ENCODE results near the gene ARHGEF17. TPM values are rescaled to one million over a fixed set of nuclear protein-coding genes. Genes with fewer than 3 reads are reported as not detected.

The ARHGEF17 gene
- total and polyA plus RNA-seq, 2 of the 13 experiments (the other 11 are each of a cell fraction or from before 2014, with no cell fraction given): 10.7 to 28.8 TPM

DNA sequence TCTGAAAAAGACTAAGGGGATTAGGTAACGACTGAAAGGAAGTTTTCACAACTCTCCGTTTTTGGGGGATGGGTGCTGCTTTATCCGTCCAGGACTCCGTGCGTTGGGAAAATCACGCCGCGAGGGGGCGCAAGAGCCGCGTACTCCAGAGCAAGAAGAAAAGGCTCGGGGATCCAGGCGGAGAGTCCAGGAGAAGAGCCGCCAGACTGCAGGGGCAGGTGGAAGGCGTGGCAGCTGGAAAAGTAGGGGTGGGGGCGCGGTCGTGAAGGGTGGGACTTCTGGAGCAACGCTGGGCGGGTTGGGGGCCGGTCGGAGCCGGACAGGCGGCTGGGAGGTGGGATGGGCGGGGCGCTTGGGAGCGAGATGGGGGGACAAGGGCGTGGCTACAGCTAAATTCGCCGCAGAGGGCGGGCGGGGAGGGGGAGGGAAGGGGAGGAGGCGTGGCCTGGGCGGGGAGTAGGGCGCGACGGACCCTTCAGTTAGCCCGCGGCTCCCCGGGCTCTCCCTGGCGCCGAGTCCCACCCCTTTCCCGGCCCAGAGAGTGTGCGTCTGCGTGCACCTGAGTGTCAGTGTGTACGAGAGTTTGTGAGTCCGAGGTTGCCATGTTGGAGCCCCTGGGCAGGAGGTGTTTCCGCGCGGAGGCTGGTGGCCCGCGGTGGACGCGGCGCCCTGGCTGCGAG lies 613 bp upstream of the ARHGEF17 start (continued):
- TF ChIP-seq DNMT1 (CRISPR knock-in tag; IDR thresholded peaks at IDR 0.05) (no peak), ZNF800 (CRISPR knock-in tag; IDR thresholded peaks at IDR 0.05) (no peak), ZSCAN31 (CRISPR knock-in tag; IDR thresholded peaks at IDR 0.05; ENCODE audit: low read depth) (no peak), AHR (CRISPR knock-in tag; IDR thresholded peaks at IDR 0.05) (no peak), NFE2L1 (CRISPR knock-in tag; IDR thresholded peaks at IDR 0.05; ENCODE audit: borderline replicate concordance) (no peak), CCDC6 (CRISPR knock-in tag; IDR thresholded peaks at IDR 0.05) (0 out of 2 replicates have a peak, but pooled peaks have one; percentile 63), ZFP91 (CRISPR knock-in tag; IDR thresholded peaks at IDR 0.05; ENCODE audit: borderline replicate concordance) (peak; percentile 41), ARNTL (CRISPR knock-in tag; IDR thresholded peaks at IDR 0.05) (peak; percentile 38; the same call in 1 of the 2 replicates), PPARG (CRISPR knock-in tag; conservative IDR thresholded peaks at IDR 0.05) (no peak), ZNF678 (CRISPR knock-in tag; IDR thresholded peaks at IDR 0.05) (no peak), FOSL2 (CRISPR knock-in tag; IDR thresholded peaks at IDR 0.05) (peak; percentile 36), ZNF276 (CRISPR knock-in tag; IDR thresholded peaks at IDR 0.05; ENCODE audit: low read depth) (no peak), NFRKB (IDR thresholded peaks at IDR 0.05) (no peak), ZNF24 (IDR thresholded peaks at IDR 0.05) (no peak), MATR3 (CRISPR knock-in tag; IDR thresholded peaks at IDR 0.05) (no peak), SIN3B (IDR thresholded peaks at IDR 0.05; ENCODE audit: low read length) (no peak), JUNB (CRISPR knock-in tag; IDR thresholded peaks at IDR 0.05; ENCODE audit: borderline replicate concordance) (no peak), ZSCAN29 (CRISPR knock-in tag; conservative IDR thresholded peaks at IDR 0.05) (peak; percentile 71; the same call in 1 of the 2 replicates), CEBPG (CRISPR knock-in tag; IDR thresholded peaks at IDR 0.05) (0 out of 2 replicates have a peak, but pooled peaks have one; percentile 9), POLR2G (IDR thresholded peaks at IDR 0.05; ENCODE audit: low read depth, low read length) (peak; percentile 68), ISL2 (CRISPR knock-in tag; IDR thresholded peaks at IDR 0.05) (no peak), BCL6 (CRISPR knock-in tag; IDR thresholded peaks at IDR 0.05) (no peak), TMF1 (CRISPR knock-in tag; IDR thresholded peaks at IDR 0.05; ENCODE audit: low read depth) (no peak), FOXO1 (CRISPR knock-in tag; IDR thresholded peaks at IDR 0.05) (no peak)
- TF ChIP-seq, protein P1, sequence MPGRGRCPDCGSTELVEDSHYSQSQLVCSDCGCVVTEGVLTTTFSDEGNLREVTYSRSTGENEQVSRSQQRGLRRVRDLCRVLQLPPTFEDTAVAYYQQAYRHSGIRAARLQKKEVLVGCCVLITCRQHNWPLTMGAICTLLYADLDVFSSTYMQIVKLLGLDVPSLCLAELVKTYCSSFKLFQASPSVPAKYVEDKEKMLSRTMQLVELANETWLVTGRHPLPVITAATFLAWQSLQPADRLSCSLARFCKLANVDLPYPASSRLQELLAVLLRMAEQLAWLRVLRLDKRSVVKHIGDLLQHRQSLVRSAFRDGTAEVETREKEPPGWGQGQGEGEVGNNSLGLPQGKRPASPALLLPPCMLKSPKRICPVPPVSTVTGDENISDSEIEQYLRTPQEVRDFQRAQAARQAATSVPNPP (CRISPR knock-in tag; IDR thresholded peaks at IDR 0.05): no peak

Data from HepG2 (cell line).